Measurements from ENCODE around the gene LRRC36. TPM values are rescaled to one million over a fixed set of nuclear protein-coding genes. Genes with fewer than 3 reads are reported as not detected.

LRRC36 gene
- total and polyA plus RNA-seq, 9 of the 15 experiments (the other 6 are each of a cell fraction or from before 2014, with no cell fraction given) = 0.09 to 0.40 (median 0.17) TPM; not detected in 1

DNA sequence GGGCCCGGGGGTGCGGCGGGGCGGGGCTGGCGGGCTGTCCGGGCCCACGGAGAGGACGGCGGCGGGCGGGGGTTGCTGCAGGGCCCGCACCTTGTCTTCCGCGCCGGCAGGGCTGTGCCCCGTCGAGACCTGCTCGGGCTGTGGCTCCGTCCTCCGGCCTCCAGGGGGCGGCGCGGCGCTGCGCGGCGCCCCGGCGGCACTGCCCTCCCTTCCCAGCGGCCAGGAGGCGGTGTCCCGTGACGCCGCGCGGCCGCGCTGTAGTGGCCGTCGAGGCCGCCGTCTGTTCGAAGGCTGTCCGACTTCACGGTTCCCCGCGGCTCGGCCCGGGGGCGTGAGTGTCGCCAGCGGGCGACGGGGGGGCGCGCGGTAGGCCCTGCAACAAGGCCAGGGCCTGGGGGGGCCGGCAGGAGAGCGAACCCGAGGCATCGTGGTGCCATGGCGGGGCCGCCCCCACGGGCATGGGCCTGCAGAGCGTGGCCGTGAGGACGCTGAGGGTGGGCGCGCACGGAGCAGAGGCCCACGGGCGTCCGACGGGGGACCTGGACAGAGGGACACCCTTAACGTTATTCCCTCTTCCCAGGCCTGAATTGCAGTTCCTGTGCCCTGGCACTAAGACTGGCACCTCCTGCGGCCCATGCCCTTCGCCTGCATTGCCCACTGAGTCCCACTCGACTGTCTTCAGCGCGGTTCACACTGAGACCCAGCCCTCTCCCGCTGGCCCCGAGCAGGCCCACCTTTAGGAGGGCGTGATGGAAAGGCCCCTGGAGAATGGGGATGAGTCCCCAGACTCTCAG, 47.1 kb upstream of the LRRC36 start, which contains the start of gene PLEKHG4 (continued):
- TF ChIP-seq CREB5 (CRISPR knock-in tag; IDR thresholded peaks at IDR 0.05) = no peak
- peak; percentile 84; the same call in 1 of the 2 replicates for TF ChIP-seq TOE1 (IDR thresholded peaks at IDR 0.05; ENCODE audit: borderline replicate concordance)
- TF ChIP-seq TOE1 (CRISPR knock-in tag; IDR thresholded peaks at IDR 0.05; ENCODE audit: borderline replicate concordance, low read depth) = no peak
- TF ChIP-seq PHB2 (IDR thresholded peaks at IDR 0.05; ENCODE audit: low read depth) = no peak
- TF ChIP-seq ZNF830 (CRISPR knock-in tag; IDR thresholded peaks at IDR 0.05) = no peak
- TF ChIP-seq MTA3 (IDR thresholded peaks at IDR 0.05; ENCODE audit: borderline replicate concordance) = peak; percentile 78
- TF ChIP-seq GATAD2A (IDR thresholded peaks at IDR 0.05) = peak; percentile 71; the same call in 1 of the 2 replicates
- no peak for TF ChIP-seq ZBTB49 (CRISPR knock-in tag; IDR thresholded peaks at IDR 0.05; ENCODE audit: borderline replicate concordance)
- peak; percentile 78; the same call in 1 of the 2 replicates for TF ChIP-seq GTF2E2 (tag; IDR thresholded peaks at IDR 0.05)
- TF ChIP-seq C11orf30 (IDR thresholded peaks at IDR 0.05; ENCODE audit: low read depth) = no peak; the same call in 1 of the 2 replicates
- TF ChIP-seq, protein P1, sequence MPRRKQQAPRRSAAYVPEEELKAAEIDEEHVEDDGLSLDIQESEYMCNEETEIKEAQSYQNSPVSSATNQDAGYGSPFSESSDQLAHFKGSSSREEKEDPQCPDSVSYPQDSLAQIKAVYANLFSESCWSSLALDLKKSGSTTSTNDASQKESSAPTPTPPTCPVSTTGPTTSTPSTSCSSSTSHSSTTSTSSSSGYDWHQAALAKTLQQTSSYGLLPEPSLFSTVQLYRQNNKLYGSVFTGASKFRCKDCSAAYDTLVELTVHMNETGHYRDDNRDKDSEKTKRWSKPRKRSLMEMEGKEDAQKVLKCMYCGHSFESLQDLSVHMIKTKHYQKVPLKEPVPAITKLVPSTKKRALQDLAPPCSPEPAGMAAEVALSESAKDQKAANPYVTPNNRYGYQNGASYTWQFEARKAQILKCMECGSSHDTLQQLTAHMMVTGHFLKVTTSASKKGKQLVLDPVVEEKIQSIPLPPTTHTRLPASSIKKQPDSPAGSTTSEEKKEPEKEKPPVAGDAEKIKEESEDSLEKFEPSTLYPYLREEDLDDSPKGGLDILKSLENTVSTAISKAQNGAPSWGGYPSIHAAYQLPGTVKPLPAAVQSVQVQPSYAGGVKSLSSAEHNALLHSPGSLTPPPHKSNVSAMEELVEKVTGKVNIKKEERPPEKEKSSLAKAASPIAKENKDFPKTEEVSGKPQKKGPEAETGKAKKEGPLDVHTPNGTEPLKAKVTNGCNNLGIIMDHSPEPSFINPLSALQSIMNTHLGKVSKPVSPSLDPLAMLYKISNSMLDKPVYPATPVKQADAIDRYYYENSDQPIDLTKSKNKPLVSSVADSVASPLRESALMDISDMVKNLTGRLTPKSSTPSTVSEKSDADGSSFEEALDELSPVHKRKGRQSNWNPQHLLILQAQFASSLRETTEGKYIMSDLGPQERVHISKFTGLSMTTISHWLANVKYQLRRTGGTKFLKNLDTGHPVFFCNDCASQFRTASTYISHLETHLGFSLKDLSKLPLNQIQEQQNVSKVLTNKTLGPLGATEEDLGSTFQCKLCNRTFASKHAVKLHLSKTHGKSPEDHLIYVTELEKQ (CRISPR knock-in tag; IDR thresholded peaks at IDR 0.05) = no peak
- no peak for TF ChIP-seq HMG20B (CRISPR knock-in tag; IDR thresholded peaks at IDR 0.05)
- no peak for TF ChIP-seq BRCA1 (IDR thresholded peaks at IDR 0.05)
- no peak for TF ChIP-seq BRCA1 (CRISPR knock-in tag; IDR thresholded peaks at IDR 0.05)
- no peak for TF ChIP-seq MXD1 (CRISPR knock-in tag; IDR thresholded peaks at IDR 0.05; ENCODE audit: borderline replicate concordance, poor library complexity, severe bottlenecking)
- TF ChIP-seq, protein P2, sequence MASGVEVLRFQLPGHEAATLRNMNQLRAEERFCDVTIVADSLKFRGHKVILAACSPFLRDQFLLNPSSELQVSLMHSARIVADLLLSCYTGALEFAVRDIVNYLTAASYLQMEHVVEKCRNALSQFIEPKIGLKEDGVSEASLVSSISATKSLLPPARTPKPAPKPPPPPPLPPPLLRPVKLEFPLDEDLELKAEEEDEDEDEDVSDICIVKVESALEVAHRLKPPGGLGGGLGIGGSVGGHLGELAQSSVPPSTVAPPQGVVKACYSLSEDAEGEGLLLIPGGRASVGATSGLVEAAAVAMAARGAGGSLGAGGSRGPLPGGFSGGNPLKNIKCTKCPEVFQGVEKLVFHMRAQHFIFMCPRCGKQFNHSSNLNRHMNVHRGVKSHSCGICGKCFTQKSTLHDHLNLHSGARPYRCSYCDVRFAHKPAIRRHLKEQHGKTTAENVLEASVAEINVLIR (CRISPR knock-in tag; IDR thresholded peaks at IDR 0.05) = peak; percentile 30; the same call in 1 of the 2 replicates
- peak; percentile 91 for TF ChIP-seq RBM22 (IDR thresholded peaks at IDR 0.05; ENCODE audit: low read depth, low read length, poor library complexity, severe bottlenecking)
- peak; percentile 29 to 49; a peak in 1 of 4 replicates for TF ChIP-seq TEAD1 (CRISPR knock-in tag; IDR thresholded peaks at IDR 0.05)
- TF ChIP-seq L3MBTL2 (IDR thresholded peaks at IDR 0.05) = peak; percentile 98

Measured in K562 (cell line).